Brain pericyte (primary cell): ENCODE data around the gene IFRD1.

Source experiments
- DNase-seq: peaks from one replicate; pipeline ENCODE4 v3.0.0-alpha.2; 2012; ENCODE audit warnings: low read depth, low spot score

IFRD1 gene

DNA sequence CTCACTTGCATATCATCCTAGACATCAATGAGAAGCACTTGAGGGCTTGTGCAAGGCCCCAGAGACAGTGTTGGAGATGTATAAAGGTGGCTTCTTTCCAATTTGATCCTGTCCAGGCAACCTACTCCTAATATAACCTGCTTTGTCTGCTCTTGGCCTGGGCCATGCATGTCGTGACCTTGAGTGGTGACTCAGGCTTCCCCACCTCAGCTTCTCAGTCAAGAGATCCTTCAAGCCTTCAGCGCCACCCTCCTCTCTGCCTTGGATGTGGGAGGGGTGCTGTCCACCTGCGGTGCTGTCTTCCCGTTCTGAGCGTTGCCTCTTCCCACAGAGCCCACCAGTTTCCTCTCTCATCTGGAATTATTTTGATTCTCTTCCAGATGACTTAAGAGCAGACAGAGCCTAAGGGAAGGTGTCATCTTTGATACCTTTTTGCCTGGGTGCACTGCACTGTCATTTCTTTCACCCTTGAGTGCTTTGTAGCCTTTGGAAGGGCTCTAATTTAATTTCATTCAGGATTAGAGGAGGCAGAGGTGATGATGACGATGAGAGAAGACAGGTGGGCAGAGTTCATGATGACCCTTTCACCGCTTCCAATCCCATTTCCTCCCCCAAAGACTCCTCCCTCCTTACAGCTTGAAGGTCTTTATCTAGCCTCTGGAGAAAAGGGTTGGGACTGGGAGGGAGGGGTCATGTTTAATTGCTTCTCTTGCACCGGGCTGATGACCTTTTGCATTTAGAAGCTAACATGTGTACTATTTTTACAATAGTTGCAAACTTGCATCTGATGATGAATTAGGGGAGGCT lies 37.4 kb downstream of the IFRD1 start:
- no peak for DNase-seq

DNA sequence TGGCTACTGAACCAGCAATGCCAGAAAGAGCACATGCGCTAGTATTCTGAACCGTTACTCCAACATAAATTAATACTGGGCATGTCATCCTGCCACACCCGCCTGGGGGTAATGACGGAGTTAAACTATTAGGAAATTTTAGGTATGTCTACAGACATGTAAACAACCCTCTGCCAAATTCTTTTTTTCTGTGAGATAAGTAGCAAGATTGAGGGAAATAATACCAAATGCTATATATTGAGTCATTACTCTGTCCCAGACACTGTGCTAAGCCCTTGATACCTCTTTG lies 37.9 kb downstream of the IFRD1 start:
- no peak for DNase-seq

DNA sequence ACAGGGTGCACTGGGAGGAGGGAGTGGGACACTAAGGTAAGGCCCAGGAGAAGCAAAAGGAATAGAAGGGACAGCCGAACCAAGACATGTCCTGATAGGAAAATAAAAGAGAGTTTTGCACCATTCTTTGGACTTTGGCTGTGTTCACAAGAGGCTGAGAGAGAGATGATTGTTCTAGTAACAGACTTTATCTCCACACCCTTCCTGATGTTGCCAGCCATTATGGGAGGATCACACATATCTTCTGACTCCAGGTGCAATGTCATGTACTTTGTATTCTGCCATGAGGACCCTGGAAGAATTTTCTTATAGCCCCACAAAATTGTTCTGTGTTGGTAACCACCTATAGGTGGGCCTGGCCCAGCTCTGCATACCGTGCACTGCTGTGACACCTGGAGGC lies 41.9 kb downstream of the IFRD1 start:
- no peak for DNase-seq

DNA sequence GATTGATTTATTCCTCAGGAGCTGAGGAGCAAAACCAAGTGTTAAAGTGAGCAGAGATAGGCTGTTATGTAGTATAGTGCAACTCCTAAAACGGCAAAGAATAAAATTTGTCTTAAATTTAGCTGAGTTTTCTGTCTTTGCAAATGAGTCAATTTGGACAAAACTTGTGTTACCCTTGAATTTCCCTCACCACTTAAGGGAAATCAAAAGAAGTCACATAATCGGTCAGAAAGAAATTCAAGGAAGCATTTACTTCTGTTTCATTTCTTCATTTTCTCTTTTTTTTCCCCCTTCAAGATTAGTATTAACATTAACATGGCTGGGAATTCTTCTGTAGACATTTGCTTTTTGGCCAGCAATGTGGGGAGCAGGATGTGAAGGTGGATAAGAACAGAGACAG lies 44.4 kb downstream of the IFRD1 start:
- DNase-seq = no peak

DNA sequence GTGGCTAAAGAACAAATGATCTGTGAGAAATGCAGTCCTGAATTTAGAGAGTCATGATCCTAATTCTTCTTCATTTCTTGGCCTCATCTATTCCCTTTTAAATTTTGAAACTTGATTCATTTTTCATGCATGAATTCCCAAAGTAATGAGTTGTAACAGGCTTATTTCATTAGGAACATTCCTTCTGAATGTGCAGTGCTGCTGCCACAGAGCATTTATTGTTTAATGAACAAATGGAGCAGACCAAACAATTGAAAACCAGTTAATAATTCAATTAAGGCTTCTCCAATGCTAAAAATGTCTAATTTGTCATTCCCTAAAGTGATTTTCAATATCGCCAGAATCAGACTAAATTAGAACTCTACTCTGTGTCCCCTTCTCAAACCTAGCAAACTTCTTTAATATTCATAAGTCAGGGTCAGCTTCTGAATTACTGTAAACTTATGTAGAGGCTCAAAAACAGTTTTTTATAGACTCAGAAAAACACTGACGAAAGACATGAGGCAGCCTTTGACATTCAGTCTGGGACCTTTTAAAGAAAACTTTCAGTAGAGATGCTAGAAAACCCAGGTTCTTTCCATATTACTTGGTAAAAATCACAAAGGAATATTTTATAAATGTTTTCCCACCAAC lies 45.0 kb downstream of the IFRD1 start:
- no peak for DNase-seq

DNA sequence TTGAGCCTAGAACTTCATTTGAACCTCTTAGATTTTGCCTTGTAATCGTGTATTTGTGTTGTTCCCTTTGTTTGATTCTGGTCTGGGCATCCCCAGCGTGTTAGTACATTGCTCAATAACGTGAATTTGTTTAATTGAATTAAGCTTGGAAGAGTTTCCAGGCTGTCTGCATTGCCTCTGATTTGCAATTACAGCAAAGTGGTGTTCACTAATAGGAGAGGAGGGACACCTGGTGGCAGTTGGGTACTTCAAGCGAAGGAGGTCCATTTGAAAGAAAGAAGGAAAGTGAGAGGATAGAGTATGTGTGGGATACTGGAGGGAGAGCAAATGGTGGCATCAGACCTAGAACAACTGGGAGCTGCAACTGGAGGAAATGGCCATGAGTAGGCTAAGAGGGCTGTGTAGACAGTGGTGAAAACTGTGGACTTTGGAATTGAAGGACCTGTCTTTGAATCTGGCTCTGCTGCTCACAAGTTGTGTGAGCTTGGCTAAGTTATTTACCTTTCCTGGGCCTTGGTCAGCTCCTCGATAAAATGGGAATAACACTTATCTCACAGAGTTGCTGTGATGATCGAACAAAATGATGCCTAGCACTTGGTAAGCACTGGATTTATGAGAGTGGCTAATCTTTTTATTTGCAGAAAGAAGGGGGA lies 45.7 kb downstream of the IFRD1 start:
- DNase-seq = no peak

DNA sequence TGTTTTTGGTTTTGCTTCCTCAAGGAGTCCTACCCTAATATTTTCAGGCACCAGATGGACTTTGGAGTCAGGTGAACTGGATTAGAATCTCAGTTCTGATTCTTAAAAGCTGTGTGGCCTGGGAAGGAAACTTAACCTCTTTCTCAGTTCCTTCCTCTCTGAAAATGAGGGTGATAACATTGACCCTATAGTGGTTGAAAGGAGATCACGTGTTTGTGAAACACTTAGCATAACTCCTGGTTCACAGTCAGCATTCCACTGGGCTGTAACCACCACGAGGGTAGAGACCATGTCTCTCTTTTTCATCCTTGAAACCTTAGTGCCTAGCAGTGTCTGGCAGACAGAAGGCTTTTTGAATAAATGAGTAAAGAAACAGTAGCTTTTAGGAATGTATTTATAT lies 47.2 kb downstream of the IFRD1 start:
- DNase-seq = no peak

DNA sequence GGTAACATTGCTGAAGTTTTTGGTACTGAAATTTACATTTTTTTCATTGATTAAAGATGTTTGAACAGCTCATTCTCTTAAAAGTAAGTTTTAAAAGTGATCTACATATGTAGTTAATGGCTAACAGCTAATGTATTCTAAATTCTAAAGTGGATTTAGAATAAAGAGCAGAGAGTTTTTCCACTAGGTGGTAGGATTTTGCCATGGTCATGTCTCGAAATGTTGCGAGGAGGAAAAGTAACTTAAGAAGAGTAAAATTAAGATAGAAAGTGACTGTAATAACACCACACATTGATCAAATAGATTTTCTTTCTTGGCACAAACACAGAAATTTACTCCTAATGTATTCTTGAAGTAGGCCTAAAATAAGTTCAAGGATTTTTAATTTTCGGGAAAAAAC lies 50.4 kb downstream of the IFRD1 start:
- DNase-seq = no peak

DNA sequence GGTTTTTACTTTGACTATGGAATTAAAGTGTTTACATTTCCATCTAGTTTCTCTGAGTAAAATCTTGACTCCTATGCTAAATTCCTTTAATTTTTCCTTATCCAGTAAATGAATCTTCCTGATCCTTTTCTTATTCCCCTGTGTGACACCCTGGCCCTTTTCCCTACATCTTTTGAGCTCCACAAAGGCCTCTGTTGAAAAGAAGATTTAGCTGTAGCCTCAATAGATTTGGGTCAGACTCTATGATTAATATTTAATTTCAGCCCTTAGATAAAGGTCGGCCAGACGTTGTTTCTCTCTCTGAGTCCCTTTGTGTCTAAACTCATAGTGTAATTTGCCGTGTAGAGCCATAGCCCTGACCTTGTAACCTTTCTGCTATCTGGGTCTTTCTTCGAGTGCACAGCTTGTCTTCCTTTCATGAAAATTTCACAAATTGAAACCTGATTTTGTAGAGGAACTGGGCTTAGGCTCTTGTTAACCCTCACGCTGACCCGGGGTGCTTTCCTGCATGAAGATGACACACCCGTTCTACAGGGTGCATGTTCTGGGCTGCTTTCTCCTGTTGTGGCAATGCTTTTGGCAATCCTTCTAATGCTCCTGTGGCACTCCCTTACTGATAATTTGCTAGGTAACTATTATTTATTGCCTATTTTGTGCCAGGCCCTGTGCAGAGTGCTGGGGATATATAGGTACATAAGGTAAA lies 51.7 kb downstream of the IFRD1 start:
- no peak for DNase-seq

DNA sequence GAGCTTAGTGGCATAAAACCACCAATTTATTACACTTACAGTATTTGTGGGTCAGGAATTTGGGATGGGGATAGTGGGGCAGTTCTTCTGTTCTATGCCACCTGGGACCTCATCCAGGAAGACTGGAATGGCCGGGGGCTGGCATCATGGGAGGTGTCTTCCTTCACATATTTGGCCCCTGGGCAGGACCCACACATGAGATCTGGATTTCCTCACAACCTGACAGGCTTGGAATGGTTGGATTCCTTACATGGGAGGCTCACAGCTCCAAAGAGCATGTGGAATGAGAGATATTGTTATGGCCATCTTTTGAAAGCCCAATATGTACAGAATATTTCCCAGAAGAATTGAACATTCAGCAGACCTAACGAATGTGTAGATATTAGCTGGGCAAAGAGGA lies 52.4 kb downstream of the IFRD1 start:
- DNase-seq = no peak

DNA sequence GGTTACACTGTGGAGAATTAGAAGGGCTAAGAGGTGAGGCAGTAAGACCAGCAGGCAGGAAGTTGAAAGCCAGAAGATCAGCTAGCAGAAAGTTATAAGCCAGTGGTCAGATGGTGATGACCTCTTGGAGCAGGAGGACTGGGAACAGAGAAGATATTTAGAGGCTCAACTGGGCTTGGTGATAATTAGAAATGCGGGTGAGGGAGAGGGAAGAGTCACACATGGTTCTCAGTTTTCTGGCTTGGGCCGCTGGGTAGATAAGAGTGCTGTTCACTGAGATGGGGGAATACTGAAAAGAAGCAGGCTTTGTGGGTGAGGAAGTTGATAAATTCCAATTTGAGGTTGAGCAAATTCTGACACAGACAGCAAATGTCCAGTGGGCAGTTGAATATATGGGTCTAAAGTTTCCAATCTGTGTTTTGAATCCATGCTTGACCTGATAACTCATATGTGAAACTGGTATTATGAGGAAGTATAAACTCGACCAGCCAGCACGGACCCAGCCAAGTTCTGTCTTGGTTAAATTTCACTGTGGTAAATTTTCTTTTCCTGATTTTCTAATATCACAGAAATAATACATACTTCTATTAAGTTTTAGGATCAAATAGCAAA lies 53.2 kb downstream of the IFRD1 start:
- no peak for DNase-seq

DNA sequence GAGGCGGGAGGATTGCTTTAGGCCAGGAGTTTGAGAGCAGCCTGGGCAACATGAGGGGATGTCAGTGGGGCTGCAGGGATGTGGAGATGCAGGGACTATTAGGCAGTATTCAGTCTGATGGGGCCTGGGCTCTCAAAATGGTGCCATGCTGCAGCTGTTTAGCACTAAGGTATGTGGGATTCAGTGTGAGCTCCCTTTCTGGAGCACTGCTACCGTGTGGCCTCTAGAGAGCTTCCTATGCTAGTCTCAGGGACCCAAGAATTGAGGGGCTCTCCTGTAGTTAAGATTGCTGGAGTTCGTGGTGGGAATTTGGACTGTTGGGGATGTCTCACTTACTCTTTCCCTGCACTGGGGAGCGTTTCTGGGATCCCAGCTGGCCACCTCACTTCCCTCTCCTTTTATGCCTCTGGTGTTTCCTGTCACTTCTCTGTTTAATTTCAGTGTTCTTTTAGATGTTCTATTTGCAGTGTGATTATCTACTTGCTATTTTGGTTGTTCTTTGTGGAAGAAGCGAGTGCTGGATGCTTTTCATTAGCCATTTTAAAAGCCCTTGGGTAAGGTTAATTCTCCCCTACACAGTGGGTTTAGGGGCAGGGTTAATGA lies 53.9 kb downstream of the IFRD1 start:
- DNase-seq = no peak

DNA sequence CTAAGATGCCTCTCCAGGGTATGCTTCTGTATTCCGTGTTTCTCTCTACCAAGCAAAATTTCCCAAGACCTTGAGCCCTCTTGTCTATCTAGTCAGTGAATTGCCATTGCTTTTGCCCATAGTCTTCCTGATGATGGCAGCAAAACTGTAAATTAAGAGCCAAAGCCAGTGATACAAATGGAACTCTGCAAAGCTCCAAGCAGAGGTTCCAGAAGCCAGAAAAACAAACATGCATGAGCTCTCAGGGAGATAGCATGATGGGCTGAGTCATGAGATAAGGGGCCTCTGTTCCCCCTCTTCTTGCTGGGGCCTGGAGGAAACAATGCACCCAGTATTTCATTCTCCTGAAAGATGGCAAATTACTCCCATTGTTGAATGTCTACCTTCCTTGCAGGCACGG lies 55.2 kb downstream of the IFRD1 start:
- DNase-seq = no peak

DNA sequence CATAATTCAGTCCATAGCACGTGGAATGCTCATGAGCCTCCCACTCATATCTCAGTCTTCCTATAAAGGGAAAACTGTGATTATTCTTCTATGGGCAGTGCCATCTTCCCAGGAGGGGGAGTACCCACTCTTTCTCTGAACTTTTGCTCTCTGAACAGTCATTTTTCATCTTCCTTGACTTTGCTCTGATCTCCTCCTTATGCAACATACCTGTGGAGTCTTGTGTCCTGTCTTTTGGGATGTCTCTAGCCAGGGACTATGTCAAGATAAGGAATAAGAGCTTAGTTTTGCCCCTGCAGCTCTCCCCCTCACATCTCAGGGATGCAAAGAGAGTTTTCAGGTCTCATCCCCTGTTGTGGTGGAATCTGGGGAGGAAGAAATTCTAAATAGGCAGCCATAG lies 58.1 kb downstream of the IFRD1 start:
- DNase-seq = no peak

DNA sequence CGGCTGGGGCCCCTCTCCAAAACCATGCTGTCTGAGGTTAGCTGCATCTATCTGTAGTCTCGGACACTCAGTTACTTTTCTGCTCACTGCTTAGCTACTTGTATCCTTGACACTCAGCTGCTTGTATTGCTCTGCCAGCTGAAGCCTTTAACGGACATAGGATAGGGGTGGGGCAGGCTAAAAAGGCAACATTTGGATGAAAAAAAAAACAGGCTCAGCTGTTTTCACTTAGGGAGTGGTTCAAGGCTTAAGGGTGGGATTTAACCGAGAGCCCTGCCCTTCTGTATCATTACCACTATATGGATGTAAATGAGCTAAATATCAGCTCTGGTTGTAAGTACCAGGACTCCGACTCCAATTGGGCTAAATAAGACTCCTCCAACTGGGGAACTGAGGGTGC lies 59.1 kb downstream of the IFRD1 start:
- no peak for DNase-seq

DNA sequence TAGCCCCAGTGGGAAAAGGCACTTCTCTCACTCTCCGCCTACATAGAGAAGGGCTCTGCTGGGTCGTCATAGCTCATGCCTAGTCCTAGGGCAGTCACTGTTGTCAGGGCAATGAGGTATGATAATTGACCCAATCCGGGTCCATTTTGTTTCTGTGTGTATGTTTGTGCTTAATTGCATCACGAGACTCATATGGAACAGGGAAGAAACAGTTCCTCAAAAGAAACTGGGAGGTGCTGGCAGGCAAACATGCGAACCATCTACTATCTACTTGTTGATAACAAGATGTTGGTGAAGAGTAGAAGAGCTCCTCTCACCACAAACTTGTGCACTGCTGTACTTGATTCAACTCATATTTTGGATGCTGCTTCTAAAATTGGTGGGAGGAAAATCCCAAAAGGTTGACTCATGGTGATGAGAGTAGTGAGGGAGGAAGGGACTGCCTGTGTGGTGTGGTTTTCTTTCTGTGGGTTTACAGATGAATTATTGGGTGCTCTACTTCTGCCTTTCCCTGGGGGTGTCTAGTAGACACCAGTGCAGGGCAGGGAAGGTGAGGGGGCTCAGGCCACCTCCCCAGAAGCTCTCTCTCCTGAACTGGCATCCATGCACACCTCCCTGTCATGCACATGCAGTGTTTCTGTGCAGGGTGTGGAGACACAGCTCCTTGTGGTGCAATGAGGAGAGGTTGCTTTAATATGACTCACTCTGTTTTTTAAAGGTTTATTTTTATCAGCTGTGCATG lies 59.9 kb downstream of the IFRD1 start:
- no peak for DNase-seq

DNA sequence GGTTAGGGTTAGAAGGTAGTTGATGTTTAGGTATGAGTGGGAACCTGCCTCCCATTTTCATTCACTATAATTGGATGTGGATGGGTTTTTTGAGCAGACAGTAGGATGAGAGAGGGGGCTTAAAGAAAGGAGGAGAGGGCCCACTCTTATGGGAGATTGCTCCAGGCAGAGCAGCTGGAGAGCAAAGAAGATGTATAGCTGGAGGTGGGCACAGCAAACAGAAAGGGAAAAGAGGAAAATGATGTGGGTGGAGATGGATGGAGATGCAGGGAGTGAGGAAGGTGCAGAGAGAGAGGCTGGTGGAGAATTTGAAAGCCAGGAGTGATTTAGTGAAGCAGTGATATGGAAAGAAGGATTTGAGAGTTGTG lies 60.5 kb downstream of the IFRD1 start:
- DNase-seq = no peak

DNA sequence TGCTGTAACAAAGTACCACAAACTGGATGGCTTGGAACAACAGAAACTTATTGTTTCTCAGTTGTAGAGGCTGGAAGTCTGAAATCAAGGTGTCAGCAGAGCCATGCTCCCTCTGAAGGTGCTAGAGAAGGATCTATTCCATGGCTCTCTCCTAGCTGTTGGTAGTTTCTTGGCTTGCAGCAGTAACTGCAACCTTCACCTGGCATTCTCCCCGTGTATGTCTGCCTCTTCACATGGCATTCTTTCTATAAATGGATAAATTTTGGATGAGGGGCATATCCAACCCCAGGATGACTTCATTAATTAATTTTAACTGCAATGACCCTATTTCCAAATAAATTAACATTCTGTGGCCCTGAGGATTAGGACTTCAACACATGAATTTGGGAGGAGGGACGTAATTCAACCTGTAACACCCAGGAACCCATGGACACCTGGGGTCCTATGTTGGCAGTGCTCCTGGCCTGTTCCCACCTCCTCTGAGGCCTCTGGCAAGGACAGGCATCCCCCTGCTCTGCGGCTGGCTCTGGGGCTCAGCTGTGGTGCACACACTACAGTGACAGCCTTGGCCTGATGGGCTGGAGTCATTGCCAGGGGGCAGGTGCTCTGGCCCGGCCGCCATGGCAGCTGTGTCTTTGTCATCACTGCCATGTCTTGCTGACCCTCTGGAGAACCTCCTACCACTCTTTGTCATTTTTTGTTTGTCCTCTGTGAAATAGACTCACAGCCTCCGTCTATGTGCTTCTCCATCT lies 61.4 kb downstream of the IFRD1 start:
- no peak for DNase-seq

DNA sequence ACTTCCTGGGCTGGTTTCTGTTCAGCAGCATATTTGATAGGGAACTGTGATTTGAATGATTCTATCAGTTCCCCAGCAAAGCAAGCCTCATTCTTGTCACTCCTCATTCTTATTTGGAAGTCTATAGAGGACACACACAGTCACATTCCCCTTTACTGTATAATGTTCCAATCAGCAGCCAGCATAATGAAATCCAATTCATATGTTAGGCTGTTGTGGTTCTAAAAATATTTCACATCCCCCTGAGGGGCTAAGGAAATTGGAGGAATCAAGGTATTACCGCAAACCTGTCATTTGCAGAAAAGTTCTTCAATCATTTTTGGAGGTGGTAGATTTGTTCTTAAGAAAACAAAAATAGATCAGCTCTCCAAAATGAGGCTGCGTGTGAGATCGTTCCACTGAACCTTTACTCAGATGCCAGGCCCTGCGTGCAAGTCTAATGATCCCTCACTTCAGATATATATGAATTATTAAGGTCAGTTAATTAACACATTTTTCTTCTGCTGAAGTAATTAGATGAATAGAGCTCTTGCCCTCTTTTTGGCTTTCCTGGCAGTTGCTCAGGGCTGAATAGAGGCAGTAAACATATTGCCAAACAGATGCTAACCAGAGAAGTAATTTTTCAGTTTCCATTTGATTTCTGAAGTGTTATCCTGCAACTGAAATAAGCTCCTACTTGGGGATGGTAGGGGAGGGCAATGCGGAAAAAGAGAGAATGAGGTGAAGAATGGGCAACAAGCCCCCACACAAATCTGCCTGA lies 62.4 kb downstream of the IFRD1 start:
- no peak for DNase-seq

DNA sequence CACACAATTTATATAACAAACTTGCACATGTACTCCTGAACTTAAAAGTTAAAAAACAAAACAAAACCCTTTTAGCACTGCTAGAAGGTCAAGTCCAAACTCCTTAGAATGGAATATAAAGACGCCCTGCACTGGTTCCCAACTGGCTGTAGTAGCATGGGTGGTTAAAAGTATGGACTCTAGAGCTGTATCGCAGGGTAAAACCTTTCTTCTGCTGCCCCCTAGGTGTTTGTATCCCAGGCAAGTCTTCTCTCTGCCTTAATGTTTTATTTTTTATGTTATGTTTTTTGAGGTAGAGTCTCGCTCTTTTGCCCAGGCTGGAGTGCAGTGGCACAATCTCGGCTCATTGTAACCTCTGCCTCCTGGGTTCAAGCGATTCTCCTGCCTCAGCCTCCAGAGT lies 65.7 kb downstream of the IFRD1 start:
- DNase-seq = no peak
